Loucy (cell line): ENCODE measurements around the gene PLIN4.

ENCODE experiments used
- CTCF ChIP-seq: fragments of 200-600 bp; sonication (generic); conservative IDR thresholded peaks from 2 replicates; pipeline ENCODE4 v1.5.1; 2014; ENCODE audit warnings: mild to moderate bottlenecking, antibody characterized with exemption, low read length
- EZH2phosphoT487 ChIP-seq: fragments of 200-600 bp; IDR thresholded peaks from 2 replicates; pipeline ENCODE4 v1.6.1; 2018; ENCODE audit warnings: antibody characterized with exemption, mild to moderate bottlenecking, moderate library complexity, borderline replicate concordance

DNA sequence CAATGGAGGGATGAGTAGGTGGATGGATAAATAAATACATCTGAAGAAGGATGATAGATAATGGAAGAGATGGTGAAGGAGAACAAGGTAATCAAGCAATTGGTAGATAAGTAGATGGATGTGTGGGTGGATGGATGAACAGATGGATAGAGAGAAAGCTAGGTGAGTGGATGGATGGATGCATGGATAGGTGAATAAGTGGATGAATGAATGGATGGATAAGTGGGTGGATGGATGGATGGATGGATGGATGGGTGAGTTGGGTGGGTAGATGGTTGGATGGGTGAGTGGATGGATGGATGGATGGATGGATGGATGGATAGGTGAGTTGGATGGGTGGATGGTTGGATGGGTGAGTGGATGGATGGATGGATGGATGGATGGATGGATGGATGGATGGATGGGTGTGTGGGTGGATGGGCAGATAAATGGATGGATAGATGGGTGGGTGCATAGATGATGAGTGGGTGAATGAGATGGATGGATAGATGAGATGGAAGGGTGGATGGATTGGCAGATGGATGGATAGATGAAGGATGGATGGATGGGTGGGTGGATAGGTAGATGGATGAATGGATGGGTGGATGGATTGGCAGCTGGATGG lies 34.9 kb upstream of the PLIN4 start:
- no peak for TF ChIP-seq CTCF
- TF ChIP-seq EZH2phosphoT487, result no peak
